AG09309 (cell line): ENCODE data around the gene GPR137B.

Experiments
- DNase-seq: peaks from one replicate; pipeline ENCODE4 v3.0.0-alpha.2; 2010; ENCODE audit warnings: low read depth
- H3K4me3 ChIP-seq: 2 replicates; pipeline ENCODE4 v1.5.1; 2011; ENCODE audit warnings: mild to moderate bottlenecking, low read depth, low read length, moderate library complexity; ENCODE audit not compliant: control insufficient read depth
- CTCF ChIP-seq: IDR thresholded peaks from 2 replicates; pipeline ENCODE4 v1.5.1; 2011; ENCODE audit warnings: mild to moderate bottlenecking, low read depth, low read length, inconsistent platforms; ENCODE audit not compliant: insufficient read depth, control insufficient read depth; ENCODE audit errors: missing control alignments

GPR137B gene

GRCh38 chr1:236149696-236150228, 7.4 kb downstream of the GPR137B start:
- no peak for TF ChIP-seq CTCF
- DNase-seq, result no peak
- no peak overlapping the region for H3K4me3 ChIP-seq

- DNase-seq, result no peak
- H3K4me3 ChIP-seq, result no peak overlapping the region
- no peak for TF ChIP-seq CTCF
Observed at GRCh38 chr1:236150311-236150955, 8.1 kb downstream of the GPR137B start.

- no peak overlapping the region for H3K4me3 ChIP-seq
- DNase-seq, result no peak
- TF ChIP-seq CTCF, result no peak
Observed at GRCh38 chr1:236150986-236151385, 8.6 kb downstream of the GPR137B start.

- DNase-seq, result no peak
- TF ChIP-seq CTCF, result no peak
Observed at GRCh38 chr1:236151739-236152424, 9.5 kb downstream of the GPR137B start.

GRCh38 chr1:236154126-236154525, 11.8 kb downstream of the GPR137B start:
- TF ChIP-seq CTCF, result no peak
- no peak overlapping the region for H3K4me3 ChIP-seq
- no peak for DNase-seq

More at GRCh38 chr1:236151739-236152424, 9.5 kb downstream of the GPR137B start:
- H3K4me3 ChIP-seq, result no peak overlapping the region

- no peak for TF ChIP-seq CTCF
- DNase-seq, result no peak
- no peak overlapping the region for H3K4me3 ChIP-seq
Observed at GRCh38 chr1:236154671-236155398, 12.5 kb downstream of the GPR137B start.
